Activated CD8-positive, alpha-beta memory T cell treated with anti-CD3 and anti-CD28 coated beads, Interleukin-2, amount 50 U/mL, for 1 hour (primary cell): ENCODE results near the gene CLHC1.
"Not testable (repeated sequence)": the region's sequence is repeated elsewhere in the genome, so short reads cannot be mapped to it uniquely, and the experiment has no call there.

Source experiments
- DNase-seq: peaks from one replicate; pipeline ENCODE4 v3.0.0-alpha.2; 2020; ENCODE audit errors: extremely low read depth

CLHC1 gene

GRCh38 chr2:55153584-55154299 lies 78.4 kb downstream of the CLHC1 start:
- no peak for DNase-seq

GRCh38 chr2:55152475-55153412 lies 79.3 kb downstream of the CLHC1 start:
- DNase-seq = no peak

- no peak for DNase-seq
Measured at GRCh38 chr2:55151733-55152433, 80.2 kb downstream of the CLHC1 start.

GRCh38 chr2:55150834-55151233 lies 81.3 kb downstream of the CLHC1 start:
- DNase-seq = no peak

GRCh38 chr2:55148269-55148668 lies 83.8 kb downstream of the CLHC1 start:
- DNase-seq = no peak

GRCh38 chr2:55147531-55147930 lies 84.6 kb downstream of the CLHC1 start:
- no peak for DNase-seq

GRCh38 chr2:55147041-55147440 lies 85.1 kb downstream of the CLHC1 start:
- DNase-seq = no peak

- DNase-seq = no peak
Measured at GRCh38 chr2:55146263-55146662, 85.8 kb downstream of the CLHC1 start.

- no peak for DNase-seq
Measured at GRCh38 chr2:55144922-55145820, 86.9 kb downstream of the CLHC1 start.

GRCh38 chr2:55143706-55144105 lies 88.4 kb downstream of the CLHC1 start:
- DNase-seq = not testable (repeated sequence)

- DNase-seq = no peak
Measured at GRCh38 chr2:55142518-55142917, 89.6 kb downstream of the CLHC1 start.

GRCh38 chr2:55141572-55142413 lies 90.3 kb downstream of the CLHC1 start:
- no peak for DNase-seq

- DNase-seq = no peak
Measured at GRCh38 chr2:55140316-55141219, 91.5 kb downstream of the CLHC1 start.

GRCh38 chr2:55139305-55139704 lies 92.8 kb downstream of the CLHC1 start:
- DNase-seq = no peak

- DNase-seq = no peak
Measured at GRCh38 chr2:55138882-55139229, 93.2 kb downstream of the CLHC1 start.

- no peak for DNase-seq
Measured at GRCh38 chr2:55138014-55138881, 93.8 kb downstream of the CLHC1 start.

- DNase-seq = no peak
Measured at GRCh38 chr2:55137024-55137958, 94.8 kb downstream of the CLHC1 start.
